Measurements from ENCODE around the gene SEC22B.
"Not testable (repeated sequence)": the region's sequence is repeated elsewhere in the genome, so short reads cannot be mapped to it uniquely, and the experiment has no call there.

DNA sequence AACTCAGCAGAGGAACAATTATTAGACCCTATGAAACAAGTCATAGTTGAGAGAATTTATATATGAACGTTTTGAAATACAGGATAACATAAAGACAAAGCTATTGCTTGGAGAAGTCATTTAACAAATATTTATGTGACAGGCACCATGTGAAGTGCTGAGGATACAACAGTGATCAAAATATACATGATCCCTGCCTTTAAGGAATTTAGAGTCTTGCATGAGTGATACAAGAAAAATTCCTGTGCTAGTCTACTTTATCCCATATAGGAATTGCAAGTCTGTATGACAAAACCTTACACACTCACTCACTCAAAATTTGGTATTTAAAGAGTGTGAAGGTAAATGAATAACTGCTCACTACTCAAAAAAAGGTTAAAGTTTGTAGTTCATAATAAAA is 17.8 kb downstream of the SEC22B start:
- TF ChIP-seq, protein P1, sequence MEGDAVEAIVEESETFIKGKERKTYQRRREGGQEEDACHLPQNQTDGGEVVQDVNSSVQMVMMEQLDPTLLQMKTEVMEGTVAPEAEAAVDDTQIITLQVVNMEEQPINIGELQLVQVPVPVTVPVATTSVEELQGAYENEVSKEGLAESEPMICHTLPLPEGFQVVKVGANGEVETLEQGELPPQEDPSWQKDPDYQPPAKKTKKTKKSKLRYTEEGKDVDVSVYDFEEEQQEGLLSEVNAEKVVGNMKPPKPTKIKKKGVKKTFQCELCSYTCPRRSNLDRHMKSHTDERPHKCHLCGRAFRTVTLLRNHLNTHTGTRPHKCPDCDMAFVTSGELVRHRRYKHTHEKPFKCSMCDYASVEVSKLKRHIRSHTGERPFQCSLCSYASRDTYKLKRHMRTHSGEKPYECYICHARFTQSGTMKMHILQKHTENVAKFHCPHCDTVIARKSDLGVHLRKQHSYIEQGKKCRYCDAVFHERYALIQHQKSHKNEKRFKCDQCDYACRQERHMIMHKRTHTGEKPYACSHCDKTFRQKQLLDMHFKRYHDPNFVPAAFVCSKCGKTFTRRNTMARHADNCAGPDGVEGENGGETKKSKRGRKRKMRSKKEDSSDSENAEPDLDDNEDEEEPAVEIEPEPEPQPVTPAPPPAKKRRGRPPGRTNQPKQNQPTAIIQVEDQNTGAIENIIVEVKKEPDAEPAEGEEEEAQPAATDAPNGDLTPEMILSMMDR (conservative IDR thresholded peaks at IDR 0.05; ENCODE audit: low read length) = not testable (repeated sequence)
- TF ChIP-seq EZH2phosphoT487 (IDR thresholded peaks at IDR 0.05; ENCODE audit: borderline replicate concordance) = not testable (repeated sequence)

All from Loucy (cell line).